ENCODE results near the gene OBP2A. TPM values are rescaled to one million over a fixed set of nuclear protein-coding genes. Genes with fewer than 3 reads are reported as not detected.

OBP2A gene
- total and polyA plus RNA-seq, 9 donors: 1.4 to 7.8 (median 4.8) TPM; not detected in 5

GRCh38 chr9:135568026-135568425, 22.1 kb downstream of the OBP2A start:
- TF ChIP-seq CTCF (IDR thresholded peaks at IDR 0.05) (no peak), POLR2A (IDR thresholded peaks at IDR 0.05) (no peak), EP300 (IDR thresholded peaks at IDR 0.05) (no peak)
- no peak overlapping the region for H3K4me3 ChIP-seq
- H3K9me3 ChIP-seq: no peaks in the 10 kb centered on the region
- no peak for DNase-seq
- intact Hi-C loops (cut with DNase I): no loop called here
- no peak overlapping the region for H3K27ac ChIP-seq
- H3K27me3 ChIP-seq: no peaks in the 10 kb centered on the region
- H3K4me1 ChIP-seq (ENCODE audit: insufficient read depth): no peaks in the 10 kb centered on the region
- WGBS, 3 donors: 87 to 91% (median 89%) methylated on average over 6 of the region's 6 CpGs
- no peaks in the 10 kb centered on the region for H3K36me3 ChIP-seq

GRCh38 chr9:135570456-135570855, 24.5 kb downstream of the OBP2A start:
- no peaks in the 10 kb centered on the region for H3K27me3 ChIP-seq
- WGBS, 3 donors: 44 to 57% (median 47%) methylated on average over 3 of the region's 3 CpGs
- no peaks in the 10 kb centered on the region for H3K4me1 ChIP-seq (ENCODE audit: insufficient read depth)
- no peaks in the 10 kb centered on the region for H3K9me3 ChIP-seq
- DNase-seq: no peak
- no peak for TF ChIP-seq POLR2A (IDR thresholded peaks at IDR 0.05)
- no peak for TF ChIP-seq CTCF (IDR thresholded peaks at IDR 0.05)
- TF ChIP-seq EP300 (IDR thresholded peaks at IDR 0.05): no peak
- no peak overlapping the region for H3K4me3 ChIP-seq
- no peaks in the 10 kb centered on the region for H3K36me3 ChIP-seq
- no peak overlapping the region for H3K27ac ChIP-seq
- intact Hi-C loops (cut with DNase I): no loop called here

- 71 to 88% (median 79%) methylated on average over 2 of the region's 2 CpGs for WGBS, 3 donors
- no peak overlapping the region for H3K27ac ChIP-seq
- TF ChIP-seq CTCF (IDR thresholded peaks at IDR 0.05) (no peak), POLR2A (IDR thresholded peaks at IDR 0.05) (no peak), EP300 (IDR thresholded peaks at IDR 0.05) (no peak)
- H3K36me3 ChIP-seq: no peaks in the 10 kb centered on the region
- no peaks in the 10 kb centered on the region for H3K4me1 ChIP-seq (ENCODE audit: insufficient read depth)
- no peaks in the 10 kb centered on the region for H3K9me3 ChIP-seq
- no peak overlapping the region for H3K4me3 ChIP-seq
- intact Hi-C loops (cut with DNase I): no loop called here
- H3K27me3 ChIP-seq: no peaks in the 10 kb centered on the region
- no peak for DNase-seq
Observed at GRCh38 chr9:135572233-135572632, 26.3 kb downstream of the OBP2A start.

DNA sequence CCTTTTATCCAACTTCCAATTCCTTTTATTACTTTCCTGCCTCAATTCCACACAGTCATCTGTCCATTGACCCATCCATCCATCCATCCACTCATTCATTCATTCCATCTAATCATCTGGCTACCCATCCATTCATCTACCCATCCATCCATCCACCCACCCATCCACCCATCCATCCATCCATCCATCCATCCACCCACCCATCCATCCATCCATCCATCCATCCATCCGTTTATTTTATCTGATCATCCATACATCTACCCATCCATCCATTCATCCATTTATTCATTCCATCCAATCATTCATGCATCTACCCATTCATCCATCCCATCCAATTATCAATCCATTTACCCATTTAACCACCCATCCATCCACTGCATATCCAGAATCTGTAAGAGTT, 27.2 kb downstream of the OBP2A start:
- Histone ChIP-seq H3K27me3 (no peaks in the 10 kb centered on the region), H3K27ac (no peak overlapping the region), H3K9me3 (no peaks in the 10 kb centered on the region), H3K4me1 (ENCODE audit: insufficient read depth) (no peaks in the 10 kb centered on the region), H3K36me3 (no peaks in the 10 kb centered on the region), H3K4me3 (no peak overlapping the region)
- intact Hi-C loops (cut with DNase I): no loop called here
- WGBS, 3 donors: 78 to 90% (median 88%) methylated on average over 1 of the region's 1 CpG
- DNase-seq: no peak
- TF ChIP-seq POLR2A (IDR thresholded peaks at IDR 0.05) (no peak), EP300 (IDR thresholded peaks at IDR 0.05) (no peak), CTCF (IDR thresholded peaks at IDR 0.05) (no peak)

GRCh38 chr9:135574331-135574730, 28.4 kb downstream of the OBP2A start:
- 47 to 61% (median 51%) methylated on average over 14 of the region's 14 CpGs for WGBS, 3 donors
- TF ChIP-seq CTCF (IDR thresholded peaks at IDR 0.05): no peak
- no peak for TF ChIP-seq EP300 (IDR thresholded peaks at IDR 0.05)
- TF ChIP-seq POLR2A (IDR thresholded peaks at IDR 0.05): no peak
- Histone ChIP-seq H3K36me3 (no peaks in the 10 kb centered on the region), H3K27ac (no peak overlapping the region), H3K27me3 (no peaks in the 10 kb centered on the region), H3K4me3 (no peak overlapping the region), H3K9me3 (no peaks in the 10 kb centered on the region), H3K4me1 (ENCODE audit: insufficient read depth) (no peaks in the 10 kb centered on the region)
- intact Hi-C loops (cut with DNase I): no loop called here
- no peak for DNase-seq

Data from ovary (tissue), 9 donors.